ENCODE data around the gene WT1. TPM values are rescaled to one million over a fixed set of nuclear protein-coding genes. Genes with fewer than 3 reads are reported as not detected.

The WT1 gene
- total and polyA plus RNA-seq, 2 donors (not counting 3 experiments of a cell fraction or from before 2014, with no cell fraction given), result not detected

- H3K4me3 ChIP-seq (replicated peaks in 1 of 3; ENCODE audit: insufficient read depth in 1 of 3, low read depth in 1 of 3, low read length in 3 of 3), result no peak overlapping the region
- no peak overlapping the region for H3K27ac ChIP-seq (ENCODE audit: insufficient read depth, low read depth, low read length)
- H3K79me2 ChIP-seq (ENCODE audit: control insufficient read depth, insufficient read depth, low read length), result no peaks in the 10 kb centered on the region
- no peaks in the 10 kb centered on the region for H4K20me1 ChIP-seq (replicated peaks; ENCODE audit: control insufficient read depth, extremely low read depth, insufficient read depth, low read length)
- no TSS peak for BruUV-seq (replicated peaks)
- H3K9me1 ChIP-seq (replicated peaks; ENCODE audit: control insufficient read depth, extremely low read depth, insufficient read depth, low read length), result no peaks in the 10 kb centered on the region
- TF ChIP-seq POLR2A (IDR thresholded peaks at IDR 0.05; ENCODE audit: low read depth, low read length) (no peak), MYC (IDR thresholded peaks at IDR 0.05; ENCODE audit: low read depth, low read length) (no peak), FOS (IDR thresholded peaks at IDR 0.05; ENCODE audit: borderline replicate concordance, insufficient read depth, low read length) (no peak), CTCF (IDR thresholded peaks at IDR 0.05; ENCODE audit: extremely low read depth in 1 of 2, insufficient read depth in 1 of 2, low read depth in 1 of 2, low read length in 2 of 2) (no peak), JUN (IDR thresholded peaks at IDR 0.05; ENCODE audit: borderline replicate concordance, insufficient read depth, insufficient read length, low read depth) (no peak), POLR2AphosphoS5 (IDR thresholded peaks at IDR 0.05; ENCODE audit: insufficient read depth, low read depth, low read length) (no peak), GATA2 (IDR thresholded peaks at IDR 0.05; ENCODE audit: insufficient read depth, insufficient read length, low read depth, low read length) (no peak), EZH2 (IDR thresholded peaks at IDR 0.05; ENCODE audit: borderline replicate concordance, low read depth, low read length, severe bottlenecking) (no peak)
- TF ChIP-seq, protein P1, sequence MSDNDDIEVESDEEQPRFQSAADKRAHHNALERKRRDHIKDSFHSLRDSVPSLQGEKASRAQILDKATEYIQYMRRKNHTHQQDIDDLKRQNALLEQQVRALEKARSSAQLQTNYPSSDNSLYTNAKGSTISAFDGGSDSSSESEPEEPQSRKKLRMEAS (IDR thresholded peaks at IDR 0.05; ENCODE audit: insufficient read depth, insufficient read length), result no peak
- ChIA-PET CTCF (no interaction called here), POLR2A (no interaction called here)
- DNase-seq (ENCODE audit: low read depth, low spot score) (no peak), FAIRE-seq (no peak)
- dilution Hi-C loops (cut with MboI; ENCODE audit: extremely low pct_ligation_motif_present, low sequenced_read_pairs) (no loop called here), intact Hi-C loops (cut with micrococcal nuclease) (no loop called here)
- no peaks in the 10 kb centered on the region for H3K36me3 ChIP-seq (ENCODE audit: control insufficient read depth in 2 of 2, extremely low read depth in 1 of 2, insufficient read depth in 2 of 2, low read length in 2 of 2)
- no peak overlapping the region for H3K9ac ChIP-seq (replicated peaks; ENCODE audit: extremely low read depth, insufficient read depth, low read length)
- no peak overlapping the region for H2AFZ ChIP-seq (ENCODE audit: low read depth, low read length)
- no peak overlapping the region for H3K4me2 ChIP-seq (ENCODE audit: insufficient read depth, low read length)
- H3K9me3 ChIP-seq (replicated peaks; ENCODE audit: control insufficient read depth, insufficient read depth, low read length), result no peaks in the 10 kb centered on the region
- H3K4me1 ChIP-seq (ENCODE audit: control insufficient read depth, extremely low read depth, insufficient read depth, low read length), result no peaks in the 10 kb centered on the region
- no peaks in the 10 kb centered on the region for H3K27me3 ChIP-seq (ENCODE audit: control insufficient read depth in 2 of 2, insufficient read depth in 2 of 2, low read length in 2 of 2)
Observed at GRCh38 chr11:32366666-32367065, 68.7 kb downstream of the WT1 start.

Measured in endothelial cell of umbilical vein (primary cell).